Ramos (cell line): Measurements from ENCODE around the gene DENND4C.
"Not testable (repeated sequence)": the region's sequence is repeated elsewhere in the genome, so short reads cannot be mapped to it uniquely, and the experiment has no call there.

Experiments used
- in situ Hi-C: fragments of 300-500 bp; cut with MboI; formaldehyde crosslinking; loops from one replicate; pipeline ENCODE4 v1.14.3; 2022; ENCODE audit warnings: low sequenced_read_pairs; ENCODE audit not compliant: unreplicated experiment

Gene DENND4C

GRCh38 chr9:19342947-19343346, 112.5 kb downstream of the DENND4C start:
- in situ Hi-C loops: no loop called here

GRCh38 chr9:19358701-19359100, 128.2 kb downstream of the DENND4C start:
- in situ Hi-C loops: no loop called here

GRCh38 chr9:19369107-19369506, 138.6 kb downstream of the DENND4C start:
- in situ Hi-C loops: no loop called here

GRCh38 chr9:19371942-19372341, 141.4 kb downstream of the DENND4C start:
- in situ Hi-C loops: no loop called here

- in situ Hi-C loops: no loop called here
Measured at GRCh38 chr9:19372567-19372966, 142.1 kb downstream of the DENND4C start.

GRCh38 chr9:19373527-19373926, 143.0 kb downstream of the DENND4C start:
- in situ Hi-C loops: no loop called here

- in situ Hi-C loops: no loop called here
Measured at GRCh38 chr9:19375538-19375937, 145.0 kb downstream of the DENND4C start.

- in situ Hi-C loops: no loop called here
Measured at GRCh38 chr9:19376931-19377330, 146.4 kb downstream of the DENND4C start.

- in situ Hi-C loops: no loop called here
Measured at GRCh38 chr9:19378164-19378563, 147.7 kb downstream of the DENND4C start.

- in situ Hi-C loops: no loop called here
Measured at GRCh38 chr9:19378647-19379046, 148.2 kb downstream of the DENND4C start.

GRCh38 chr9:19379283-19379682, 148.8 kb downstream of the DENND4C start:
- in situ Hi-C loops: no loop called here

- in situ Hi-C loops: no loop called here
Measured at GRCh38 chr9:19379697-19380046, 149.2 kb downstream of the DENND4C start.

- in situ Hi-C loops: no loop called here
Measured at GRCh38 chr9:19380826-19381075, 150.3 kb downstream of the DENND4C start.

GRCh38 chr9:19381656-19382055, 151.2 kb downstream of the DENND4C start:
- in situ Hi-C loops: no loop called here

- in situ Hi-C loops: not testable (repeated sequence)
Measured at GRCh38 chr9:19385212-19385611, 154.7 kb downstream of the DENND4C start.

GRCh38 chr9:19385786-19386501, 155.5 kb downstream of the DENND4C start:
- in situ Hi-C loops: no loop called here

GRCh38 chr9:19386502-19387044, 156.1 kb downstream of the DENND4C start:
- in situ Hi-C loops: no loop called here

- in situ Hi-C loops: no loop called here
Measured at GRCh38 chr9:19387317-19387716, 156.8 kb downstream of the DENND4C start.

GRCh38 chr9:19389539-19389938, 159.0 kb downstream of the DENND4C start:
- in situ Hi-C loops: not testable (repeated sequence)

- in situ Hi-C loops: no loop called here
Measured at GRCh38 chr9:19397845-19398244, 167.4 kb downstream of the DENND4C start.

- in situ Hi-C loops: not testable (repeated sequence)
Measured at GRCh38 chr9:19403231-19403630, 172.7 kb downstream of the DENND4C start.

GRCh38 chr9:19404283-19405075, 174.0 kb downstream of the DENND4C start:
- in situ Hi-C loops: no loop called here
